ENCODE data around the gene CACNA1I.

CACNA1I gene

DNA sequence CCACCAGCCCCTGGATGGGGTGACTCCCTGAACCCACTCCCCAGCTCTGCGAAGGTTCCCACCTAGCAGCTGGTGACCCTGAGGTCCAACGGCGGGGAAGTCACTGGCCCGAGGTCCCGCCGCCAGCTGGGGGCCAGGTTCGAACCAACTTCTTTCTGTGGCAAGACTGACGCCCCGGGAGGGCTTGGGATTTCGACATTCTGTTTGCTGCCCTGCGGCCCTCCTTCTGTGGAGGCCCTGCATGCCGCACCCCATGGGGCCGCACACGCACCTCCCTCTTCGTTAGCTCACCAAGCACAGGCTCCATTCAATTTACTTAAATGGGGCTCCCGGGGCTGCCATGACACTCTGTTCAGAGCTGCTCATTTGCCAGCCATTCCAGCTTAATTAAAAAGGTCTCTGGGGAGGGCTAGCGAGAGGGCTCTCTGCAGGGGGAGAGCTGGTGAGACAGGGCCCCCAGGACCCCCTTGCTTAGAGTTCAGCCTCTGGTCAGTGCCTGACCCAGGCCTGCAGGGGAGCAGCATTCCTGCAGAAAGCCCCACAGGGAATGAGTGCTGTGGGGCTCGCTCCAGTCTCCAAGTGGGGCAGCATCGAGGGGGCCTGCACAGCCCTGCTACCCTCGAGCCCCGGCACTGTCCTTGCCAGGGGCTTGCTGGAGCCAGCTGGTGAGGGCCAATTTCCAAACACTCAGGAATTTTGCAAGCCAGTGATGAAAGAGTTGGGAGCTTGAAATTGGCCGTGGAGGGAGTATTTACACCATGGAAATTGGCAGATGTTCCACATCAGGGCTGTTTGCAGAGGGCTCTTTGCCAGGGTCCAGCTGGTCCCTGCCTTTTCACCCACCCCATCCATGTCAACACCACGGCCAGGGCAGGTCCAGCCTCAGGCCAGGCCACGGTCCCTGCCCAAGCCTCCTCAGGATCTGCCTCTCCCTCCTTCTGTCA, 80.8 kb downstream of the CACNA1I start:
- DNase-seq (ENCODE audit: low spot score): no peak

DNA sequence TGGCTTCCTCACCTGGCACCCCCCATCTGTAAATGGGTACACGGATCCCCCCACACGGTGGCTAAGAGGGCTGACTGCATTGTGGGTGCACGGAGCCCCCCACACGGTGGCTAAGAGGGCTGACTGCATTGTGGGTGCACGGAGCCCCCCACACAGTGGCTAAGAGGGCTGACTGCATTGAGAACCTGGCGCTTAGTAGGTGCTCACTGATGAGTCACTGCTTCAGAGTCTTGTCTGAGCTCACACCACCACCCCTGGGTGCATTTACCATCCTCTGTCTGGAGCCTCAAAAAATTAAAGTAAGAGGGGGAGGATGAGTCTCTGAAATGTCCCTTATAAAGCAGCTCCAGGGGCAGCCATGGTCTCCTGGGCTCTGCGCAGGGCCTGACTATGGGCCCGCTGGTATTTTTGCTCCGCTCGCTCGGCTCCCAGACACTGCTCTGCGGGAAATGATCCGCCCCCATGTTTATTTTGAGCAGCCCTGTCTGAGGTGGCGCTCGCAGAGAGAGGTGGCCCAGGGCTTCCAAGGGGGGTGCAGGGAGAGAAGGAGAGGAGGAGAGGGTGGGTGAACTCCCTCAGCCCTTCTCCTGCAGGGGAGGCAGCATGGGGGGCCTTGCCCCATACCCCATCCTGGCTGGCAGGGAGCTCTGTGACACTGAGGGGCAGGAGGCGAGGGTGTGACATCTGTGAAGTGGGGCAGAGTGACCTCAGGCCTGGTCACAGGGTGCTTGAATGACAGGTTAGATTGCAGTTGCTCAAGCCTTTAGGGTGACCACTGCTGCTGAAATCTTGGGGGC, 82.6 kb downstream of the CACNA1I start:
- no peak for DNase-seq (ENCODE audit: low spot score)

DNA sequence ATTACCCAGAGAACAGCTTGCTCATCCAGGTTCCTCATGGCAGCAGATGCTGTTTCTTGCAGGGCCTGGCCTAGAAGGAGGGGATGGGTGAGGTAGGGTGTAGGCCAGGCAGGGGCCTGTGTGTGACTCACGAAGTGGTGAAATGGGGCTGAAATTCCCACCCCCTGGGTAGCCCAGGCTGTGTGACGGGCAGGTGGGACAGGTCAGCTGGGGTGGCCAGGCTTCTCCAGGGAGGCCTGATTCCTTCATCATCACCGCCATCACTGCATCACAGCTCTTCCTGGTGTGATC, 83.2 kb downstream of the CACNA1I start:
- no peak for DNase-seq (ENCODE audit: low spot score)

DNA sequence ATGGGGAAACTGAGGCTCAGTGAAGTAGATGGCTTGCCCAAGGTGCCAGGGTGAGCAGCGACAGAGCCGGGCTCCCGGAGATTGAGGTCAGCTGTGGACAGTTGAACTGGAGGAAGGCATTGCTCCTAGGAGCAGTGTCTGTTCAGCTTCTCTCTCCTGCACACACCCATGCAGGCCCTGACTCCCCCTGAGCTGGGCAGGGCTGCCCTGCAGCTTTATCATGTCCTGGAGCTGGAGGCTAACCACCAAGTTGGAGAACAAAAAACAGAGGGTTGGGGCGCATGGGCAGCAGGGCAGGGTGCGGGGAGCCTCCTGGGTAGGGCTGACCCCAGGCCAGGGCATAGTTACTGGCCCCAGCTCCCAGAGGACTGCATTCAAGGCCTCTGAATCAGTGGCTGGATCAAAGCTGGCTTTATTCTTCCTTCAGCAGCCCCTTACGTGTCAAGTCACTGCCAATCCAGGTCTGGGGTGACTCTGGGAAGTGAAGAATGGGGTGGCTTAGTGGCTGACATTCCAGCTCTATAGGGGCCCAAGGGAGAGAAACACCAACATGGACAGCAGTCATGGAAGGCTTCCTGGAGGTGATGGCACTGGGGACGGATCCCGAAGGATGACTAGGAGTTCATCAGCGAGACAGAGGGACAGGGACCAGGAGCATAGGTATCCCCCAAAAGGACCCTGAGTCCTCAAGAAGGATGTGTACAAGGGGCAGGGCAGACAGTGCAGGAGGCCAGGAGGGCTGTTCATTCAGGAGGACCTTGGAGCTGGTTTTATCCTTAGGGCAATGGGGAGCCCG, 83.8 kb downstream of the CACNA1I start:
- DNase-seq (ENCODE audit: low spot score): no peak

DNA sequence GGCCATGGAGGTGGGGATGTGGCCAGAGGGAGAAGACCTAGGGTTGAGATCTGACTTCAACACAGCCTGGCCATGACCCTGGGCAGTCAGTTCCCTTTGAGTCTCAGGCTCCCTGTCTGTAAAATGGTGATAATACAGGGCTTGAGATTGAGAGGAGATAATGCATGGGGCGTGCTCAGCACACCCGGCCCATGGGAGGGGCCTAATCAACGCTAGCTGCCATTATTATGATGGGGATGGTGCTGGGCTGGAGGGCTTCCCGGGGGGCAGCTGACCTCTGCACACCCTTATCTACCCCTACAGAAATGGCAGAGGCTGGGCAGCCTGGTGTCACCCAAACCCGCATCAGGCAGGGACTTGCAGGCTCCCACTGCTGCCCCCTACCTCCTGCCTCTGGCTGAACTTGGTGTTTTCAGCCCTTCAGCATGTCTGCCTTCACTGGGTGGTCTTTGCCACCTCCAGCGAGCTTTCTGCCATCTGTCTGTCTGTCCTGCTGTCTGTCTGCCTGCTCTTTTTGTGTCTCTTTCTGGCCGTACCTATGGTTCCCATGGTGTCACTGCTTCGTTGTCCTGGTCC, 84.5 kb downstream of the CACNA1I start:
- no peak for DNase-seq (ENCODE audit: low spot score)

DNA sequence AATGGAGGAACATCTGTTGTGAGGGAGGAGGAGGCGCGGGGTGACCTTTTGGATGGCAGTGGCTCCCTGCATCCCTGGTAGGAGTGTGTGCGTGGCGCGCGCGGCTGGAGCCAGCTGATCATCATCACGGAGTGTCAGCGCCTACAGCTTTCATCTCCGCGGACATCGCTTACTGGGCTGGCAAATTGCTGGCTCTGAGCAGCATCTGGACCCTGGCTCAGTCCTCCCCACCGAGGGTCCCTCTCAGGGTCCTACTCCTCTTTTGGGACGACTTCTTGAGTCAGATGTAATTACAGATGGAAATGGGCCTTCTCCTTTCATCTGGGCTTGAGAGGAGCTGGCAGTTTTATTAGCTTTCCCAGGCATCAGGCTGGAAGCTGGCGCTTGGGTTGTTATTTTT, 85.3 kb downstream of the CACNA1I start:
- no peak for DNase-seq (ENCODE audit: low spot score)

DNA sequence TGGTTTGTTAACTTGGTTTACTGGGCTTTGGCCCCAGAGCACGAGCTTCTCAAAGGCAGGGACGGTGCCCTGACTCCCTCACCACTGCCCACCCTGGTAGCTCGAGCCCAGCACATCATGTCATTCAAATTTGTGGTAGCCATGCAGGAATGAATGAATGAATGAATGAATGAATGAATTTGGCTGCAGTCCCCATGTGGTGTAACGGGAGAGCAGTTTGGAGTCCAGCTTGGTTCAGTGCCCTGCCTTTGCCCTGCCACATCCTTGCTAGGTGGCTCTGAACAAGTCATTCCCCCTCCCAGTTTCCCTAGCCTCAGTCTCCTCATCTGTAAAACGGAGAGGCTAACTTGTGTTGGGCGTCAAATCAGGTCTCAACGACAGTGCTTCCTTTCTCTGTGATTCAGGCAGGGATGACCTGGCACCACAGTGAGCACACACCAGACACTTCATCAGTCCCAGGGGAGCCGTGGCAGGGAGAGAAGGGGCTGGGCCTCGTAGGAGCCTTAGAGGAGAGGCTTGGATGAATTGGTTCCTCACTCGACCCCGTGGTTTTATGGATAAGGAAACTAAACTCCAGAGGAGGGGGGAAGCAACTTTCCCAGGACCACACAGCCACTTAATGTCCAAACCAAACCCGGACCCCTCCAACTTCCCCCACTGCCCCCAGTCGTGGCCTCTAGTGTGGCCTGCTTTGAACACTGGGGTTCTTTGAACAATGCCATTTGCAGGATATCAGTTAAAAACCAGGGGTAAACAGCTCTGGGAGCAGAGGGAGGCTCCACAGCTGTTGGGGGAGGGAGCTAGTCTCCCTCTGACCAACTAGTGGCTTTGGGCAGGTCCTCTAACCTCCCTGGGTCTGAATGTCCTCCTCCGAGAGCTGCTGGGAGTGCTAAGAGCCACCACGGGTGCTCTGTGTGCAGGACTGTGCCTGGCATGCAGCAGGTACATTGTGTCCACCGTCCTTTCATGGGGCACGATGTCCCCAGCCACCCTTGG, 86.2 kb downstream of the CACNA1I start:
- no peak for DNase-seq (ENCODE audit: low spot score)

DNA sequence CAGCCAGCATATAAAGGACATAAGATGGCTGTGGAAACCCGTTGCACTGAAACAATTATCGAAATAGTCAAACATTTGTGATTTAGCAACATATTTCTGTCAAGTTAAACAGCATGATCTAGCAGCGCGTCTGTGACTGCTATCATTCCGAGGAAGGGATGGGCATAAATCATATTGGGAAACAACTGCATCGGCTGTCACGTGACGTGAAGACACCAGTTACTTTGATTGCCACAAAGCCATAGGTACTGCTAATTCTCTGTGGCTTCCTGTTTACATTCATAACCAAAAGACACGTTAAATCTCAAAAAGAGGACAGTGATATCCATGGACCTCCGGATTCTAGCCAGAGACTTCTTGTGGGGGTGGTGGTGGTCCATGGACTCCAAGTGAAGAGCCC, 87.8 kb downstream of the CACNA1I start:
- DNase-seq (ENCODE audit: low spot score): no peak

DNA sequence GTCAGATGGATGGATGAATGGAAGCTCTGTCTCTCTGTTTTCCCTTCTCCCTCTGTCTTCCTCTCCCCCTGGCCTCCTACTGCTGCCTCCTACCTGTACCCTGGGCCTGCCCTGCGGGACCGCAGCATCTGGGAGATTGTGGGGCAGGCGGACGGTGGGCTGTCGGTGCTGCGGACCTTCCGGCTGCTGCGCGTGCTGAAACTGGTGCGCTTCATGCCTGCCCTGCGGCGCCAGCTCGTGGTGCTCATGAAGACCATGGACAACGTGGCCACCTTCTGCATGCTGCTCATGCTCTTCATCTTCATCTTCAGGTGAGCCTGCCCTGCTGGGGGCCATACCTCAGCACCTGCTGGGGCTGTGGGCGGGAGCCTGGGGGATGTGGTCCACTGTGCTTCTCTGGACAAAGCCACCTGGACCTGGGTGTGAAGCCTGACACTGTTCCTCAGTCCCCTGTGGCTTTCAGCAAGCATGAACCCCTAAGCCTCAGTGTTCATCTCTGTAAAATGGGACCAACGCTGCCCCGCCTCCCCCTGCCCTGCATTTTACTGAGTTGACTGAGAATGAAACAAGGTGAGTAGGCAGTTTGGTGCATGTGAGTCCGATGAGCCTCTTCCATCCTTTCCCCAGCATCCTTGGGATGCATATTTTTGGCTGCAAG, 88.4 kb downstream of the CACNA1I start:
- DNase-seq (ENCODE audit: low spot score): no peak

DNA sequence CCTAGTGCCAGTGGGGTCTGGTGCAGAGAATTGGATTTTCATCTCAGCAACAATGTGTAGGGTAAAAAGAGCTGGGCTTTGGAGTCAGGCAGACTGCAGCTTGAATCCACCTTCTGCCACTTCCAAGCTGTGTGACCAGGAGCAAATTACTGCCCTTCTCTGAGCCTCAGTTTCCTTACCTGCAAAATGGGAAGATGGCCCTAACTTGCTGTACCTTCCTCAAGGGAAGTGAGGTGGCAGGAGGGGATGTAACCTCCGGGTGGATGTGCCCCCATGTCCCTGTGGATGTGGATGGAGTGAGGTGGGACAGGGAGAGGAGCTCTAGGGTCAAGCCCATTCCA, 90.9 kb downstream of the CACNA1I start:
- no peak for DNase-seq (ENCODE audit: low spot score)

DNA sequence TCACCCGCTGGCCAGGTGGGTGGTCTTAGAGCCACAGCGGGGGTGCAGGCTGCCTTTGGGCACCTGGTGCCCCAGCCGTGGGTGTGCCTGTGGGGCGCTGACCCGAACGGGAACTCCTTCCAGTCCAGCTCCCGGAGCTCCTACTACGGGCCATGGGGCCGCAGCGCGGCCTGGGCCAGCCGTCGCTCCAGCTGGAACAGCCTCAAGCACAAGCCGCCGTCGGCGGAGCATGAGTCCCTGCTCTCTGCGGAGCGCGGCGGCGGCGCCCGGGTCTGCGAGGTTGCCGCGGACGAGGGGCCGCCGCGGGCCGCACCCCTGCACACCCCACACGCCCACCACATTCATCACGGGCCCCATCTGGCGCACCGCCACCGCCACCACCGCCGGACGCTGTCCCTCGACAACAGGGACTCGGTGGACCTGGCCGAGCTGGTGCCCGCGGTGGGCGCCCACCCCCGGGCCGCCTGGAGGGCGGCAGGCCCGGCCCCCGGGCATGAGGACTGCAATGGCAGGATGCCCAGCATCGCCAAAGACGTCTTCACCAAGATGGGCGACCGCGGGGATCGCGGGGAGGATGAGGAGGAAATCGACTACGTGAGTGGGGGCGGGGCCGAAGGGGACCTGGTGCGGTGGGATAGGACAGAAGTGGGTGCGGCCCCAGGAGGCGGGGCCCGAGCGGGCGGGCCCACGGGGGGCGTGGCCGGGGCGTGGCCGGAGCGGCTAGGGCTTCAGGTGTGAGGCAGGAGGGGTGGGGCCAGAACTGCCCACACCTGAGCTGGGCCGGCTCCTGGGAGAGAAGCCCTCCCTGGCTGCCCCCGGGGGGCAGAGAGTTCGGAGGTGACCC, 91.5 kb downstream of the CACNA1I start:
- no peak for DNase-seq (ENCODE audit: low spot score)

DNA sequence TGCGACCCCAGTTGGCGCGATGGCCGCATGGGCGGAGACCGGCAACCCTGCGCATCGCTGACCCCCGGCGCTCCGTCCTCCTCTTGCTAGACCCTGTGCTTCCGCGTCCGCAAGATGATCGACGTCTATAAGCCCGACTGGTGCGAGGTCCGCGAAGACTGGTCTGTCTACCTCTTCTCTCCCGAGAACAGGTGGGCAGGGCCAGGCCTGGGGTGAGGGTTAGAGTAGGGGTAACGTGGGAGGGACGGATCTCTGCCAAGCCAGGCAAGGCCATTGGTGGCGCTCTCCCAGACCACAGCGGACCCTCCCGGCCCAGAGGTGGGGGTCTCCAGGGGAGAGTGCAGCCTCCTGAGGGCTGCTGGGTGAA, 92.1 kb downstream of the CACNA1I start:
- no peak for DNase-seq (ENCODE audit: low spot score)

DNA sequence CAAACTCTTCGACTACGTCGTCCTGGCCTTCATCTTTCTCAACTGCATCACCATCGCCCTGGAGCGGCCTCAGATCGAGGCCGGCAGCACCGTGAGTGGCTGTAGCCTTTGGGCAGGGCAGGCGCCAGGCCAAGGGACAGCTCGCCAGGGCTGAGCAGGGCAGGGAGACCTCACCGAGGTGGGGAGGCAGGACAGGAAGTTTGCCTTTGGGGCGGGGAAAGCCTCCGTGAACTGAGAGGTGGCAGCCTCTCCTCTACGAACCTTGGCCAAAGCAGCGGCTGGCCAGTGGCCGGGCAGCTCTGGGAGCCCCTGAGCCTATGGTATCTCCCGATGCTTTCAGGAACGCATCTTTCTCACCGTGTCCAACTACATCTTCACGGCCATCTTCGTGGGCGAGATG, 93.2 kb downstream of the CACNA1I start:
- DNase-seq (ENCODE audit: low spot score): no peak

DNA sequence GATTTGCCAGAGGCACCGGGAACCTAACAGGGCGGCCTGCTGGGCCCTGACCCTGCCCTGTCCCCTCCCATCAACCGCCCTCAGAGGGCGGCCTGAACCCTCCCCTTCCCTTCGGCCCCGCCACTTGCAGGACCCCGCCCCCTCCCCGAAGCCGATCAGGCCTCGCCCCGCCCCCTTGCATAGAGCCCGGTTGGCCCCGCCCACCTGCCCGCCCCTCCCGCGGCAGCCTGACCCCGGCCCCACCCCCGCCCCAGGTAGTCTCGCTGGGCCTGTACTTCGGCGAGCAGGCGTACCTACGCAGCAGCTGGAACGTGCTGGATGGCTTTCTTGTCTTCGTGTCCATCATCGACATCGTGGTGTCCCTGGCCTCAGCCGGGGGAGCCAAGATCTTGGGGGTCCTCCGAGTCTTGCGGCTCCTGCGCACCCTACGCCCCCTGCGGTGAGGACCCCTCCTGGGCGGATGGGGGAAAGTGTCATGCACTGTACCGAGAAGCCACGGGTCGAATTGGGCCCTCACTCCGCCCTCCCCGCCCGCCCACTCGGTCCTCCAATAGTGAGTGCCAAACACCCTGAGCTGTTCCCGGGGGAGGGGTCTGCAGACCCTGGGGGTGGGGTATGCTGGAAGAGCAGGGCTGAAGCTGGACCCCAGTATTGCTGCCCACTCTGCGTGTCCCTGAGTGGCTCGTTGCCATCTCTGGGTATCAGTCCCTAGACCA, 94.1 kb downstream of the CACNA1I start:
- no peak for DNase-seq (ENCODE audit: low spot score)

DNA sequence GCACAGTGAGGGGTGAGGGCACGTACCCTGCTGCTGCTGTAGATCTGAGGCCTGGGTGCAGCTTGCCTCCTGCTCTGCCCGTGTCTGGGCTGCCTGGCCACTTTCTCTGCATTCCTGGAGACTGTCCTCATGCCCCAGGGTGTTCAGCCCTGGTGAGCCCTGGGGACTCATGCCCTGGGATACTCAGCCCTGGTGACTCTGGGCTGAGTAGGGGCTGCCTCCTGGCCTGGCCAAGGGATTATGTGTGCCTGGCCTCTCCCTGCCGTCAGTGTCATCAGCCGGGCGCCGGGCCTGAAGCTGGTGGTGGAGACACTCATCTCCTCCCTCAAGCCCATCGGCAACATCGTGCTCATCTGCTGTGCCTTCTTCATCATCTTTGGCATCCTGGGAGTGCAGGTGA, 94.7 kb downstream of the CACNA1I start:
- DNase-seq (ENCODE audit: low spot score): peak; percentile 42

DNA sequence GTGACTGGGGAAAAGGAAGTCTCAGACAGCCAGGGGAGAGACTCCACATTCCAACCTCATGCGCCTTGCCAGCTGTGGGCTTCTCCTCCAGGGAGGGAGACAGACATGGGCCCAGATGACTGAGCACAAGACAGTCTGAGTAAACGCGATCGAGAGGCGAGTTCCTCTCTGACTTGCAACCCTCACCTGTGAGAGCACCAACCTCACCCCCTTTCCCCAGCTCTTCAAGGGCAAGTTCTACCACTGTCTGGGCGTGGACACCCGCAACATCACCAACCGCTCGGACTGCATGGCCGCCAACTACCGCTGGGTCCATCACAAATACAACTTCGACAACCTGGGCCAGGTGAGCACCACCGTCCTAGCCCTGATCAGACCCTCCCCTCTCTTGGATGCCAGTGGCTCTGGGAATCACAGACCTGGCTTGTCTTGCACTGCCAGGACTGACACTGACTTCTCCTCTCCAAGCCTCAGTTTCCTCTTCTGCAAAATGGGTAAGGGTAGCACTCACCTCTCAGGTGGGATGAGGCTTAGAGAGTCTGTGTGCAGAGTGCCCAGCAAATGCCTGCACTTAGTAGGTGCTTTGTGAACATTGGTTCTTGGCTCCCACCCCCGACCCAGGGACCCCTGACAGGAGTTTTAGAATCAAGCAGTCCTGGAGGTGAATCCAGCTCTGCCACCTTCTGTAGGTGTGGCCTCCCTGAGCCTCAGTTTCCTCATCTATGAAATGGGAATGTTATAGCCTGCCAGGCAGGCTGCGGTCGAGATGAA, 95.3 kb downstream of the CACNA1I start:
- no peak for DNase-seq (ENCODE audit: low spot score)

DNA sequence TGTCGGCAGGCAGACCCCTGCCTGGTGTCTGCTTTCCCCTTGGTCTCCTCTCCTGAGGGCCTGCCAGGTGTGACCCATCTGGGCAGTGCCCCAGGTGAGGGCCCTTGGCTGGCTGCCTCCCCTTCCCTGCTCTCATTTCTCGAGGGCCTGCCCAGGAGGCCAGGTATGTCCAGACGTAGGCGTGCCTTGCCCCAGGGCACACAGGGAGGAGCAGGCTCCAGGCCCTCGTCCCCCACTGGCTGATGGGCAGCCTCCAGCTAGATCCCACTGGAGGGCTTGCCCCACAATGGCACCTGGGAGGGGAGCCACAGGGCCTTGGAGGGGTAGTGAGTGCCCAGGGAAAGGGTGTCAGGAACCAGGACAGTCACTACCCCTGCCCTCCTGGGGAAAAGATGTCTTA, 95.9 kb downstream of the CACNA1I start:
- no peak for DNase-seq (ENCODE audit: low spot score)

DNA sequence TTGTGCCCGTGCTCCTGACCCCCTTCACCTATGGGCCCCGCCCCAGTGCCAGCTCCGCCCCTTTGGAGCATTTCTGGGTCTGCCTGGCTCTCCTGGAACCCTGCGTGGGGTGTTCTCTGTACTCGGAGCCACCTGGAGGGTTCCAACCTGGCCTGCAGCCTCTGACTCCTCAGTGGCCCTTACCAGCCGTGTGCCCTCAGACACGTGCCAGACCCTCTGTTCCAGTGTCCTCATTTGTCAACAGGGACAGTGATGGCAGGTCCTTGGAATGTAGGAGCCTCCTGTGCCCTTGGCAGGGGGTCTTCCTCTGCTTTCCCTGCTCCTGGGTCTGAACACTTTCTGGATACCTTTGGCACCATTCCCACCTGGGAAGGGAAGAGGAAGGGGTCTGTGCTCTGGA, 96.4 kb downstream of the CACNA1I start:
- DNase-seq (ENCODE audit: low spot score): no peak
